HFFc6 (cell line): ENCODE results near the gene SH2B3. TPM values are rescaled to one million over a fixed set of nuclear protein-coding genes. Genes with fewer than 3 reads are reported as not detected.

Experiments used
- DNase-seq: peaks from one replicate; pipeline ENCODE4 v3.0.0-alpha.2; 2018
- H3K27ac Mint-ChIP-seq: 2 replicates; pipeline ENCODE4 v1.8.0; 2020; ENCODE audit warnings: mild to moderate bottlenecking, mixed read lengths
- H3K27me3 Mint-ChIP-seq: 2 replicates; pipeline ENCODE4 v1.8.0; 2021; ENCODE audit warnings: mild to moderate bottlenecking, moderate library complexity, mixed read lengths; ENCODE audit not compliant: insufficient read depth
- H3K36me3 Mint-ChIP-seq: 2 replicates; pipeline ENCODE4 v1.8.0; 2021; ENCODE audit warnings: low read depth, mixed read lengths
- H3K4me1 Mint-ChIP-seq: 2 replicates; pipeline ENCODE4 v1.8.0; 2020; ENCODE audit warnings: low read depth, mixed read lengths
- H3K4me3 Mint-ChIP-seq: 2 replicates; pipeline ENCODE4 v1.8.0; 2020; ENCODE audit warnings: mild to moderate bottlenecking, moderate library complexity, mixed read lengths
- H3K9me3 Mint-ChIP-seq: 2 replicates; pipeline ENCODE4 v1.8.0; 2020; ENCODE audit warnings: mild to moderate bottlenecking, mixed read lengths
- CTCF ChIP-seq: fragments of 200-600 bp; sonication (generic); IDR thresholded peaks from 2 replicates; pipeline ENCODE4 v1.5.0; 2021; ENCODE audit warnings: antibody characterized with exemption, mild to moderate bottlenecking
- long read RNA-seq: library from polyadenylated mRNA; unstranded; transcript quantifications from one replicate; pipeline ENCODE4 v2.0.0, GENCODE V29; 2019
- total RNA-seq, 6 experiments: library from RNA; stranded (reverse); fragmentation: NEBNext Ultra II Directional; extraction: Animal tissue kit (Norgen Biotek cat#: 25700); gene quantifications; 2 replicates in 1 of 6; 3 replicates in 5 of 6; pipeline ENCODE4 v1.2.3, GENCODE V29; 2021

The SH2B3 gene
- 10 to 100 TPM; 54.0 to 80.3 (median 69.8) TPM for total RNA-seq
- long read RNA-seq, partial matches to known transcripts = 0 of 16 reads
- long read RNA-seq, other reads (novel, unspliced or antisense) = 16 of 16 reads

GRCh38 chr12:111405859-111406473 is at the start of gene SH2B3:
SH2B3 (plus strand) TSS chr12:111405923; CDS start chr12:111418146, 12,223 bp downstream.
- H3K27me3 Mint-ChIP-seq = no peaks in the 10 kb centered on the region; the same call in 1 of the 2 replicates
- no peak for TF ChIP-seq CTCF
- peak within 1 kb of the TSS; percentile 97 for H3K27ac Mint-ChIP-seq
- no peaks in the 10 kb centered on the region for H3K9me3 Mint-ChIP-seq
- peaks cover 48% of the 10 kb centered on the region for H3K4me1 Mint-ChIP-seq
- H3K36me3 Mint-ChIP-seq = peaks cover 6% of the 10 kb centered on the region; the same call in 1 of the 2 replicates
- peak within 1 kb of the TSS; percentile 95 for H3K4me3 Mint-ChIP-seq
- DNase-seq = peak; percentile 47

- Mint-ChIP-seq H3K27me3 (peaks cover 18% of the 10 kb centered on the region), H3K4me3 (no peak overlapping the region), H3K9me3 (no peaks in the 10 kb centered on the region), H3K27ac (no peak overlapping the region), H3K4me1 (peaks cover 25% of the 10 kb centered on the region), H3K36me3 (no peaks in the 10 kb centered on the region)
- no peak for TF ChIP-seq CTCF
- no peak for DNase-seq
These were observed 46.4 kb upstream of the SH2B3 start for GRCh38 chr12:111359231-111359913.

- Mint-ChIP-seq H3K4me3 (no peak overlapping the region), H3K4me1 (peaks cover 25% of the 10 kb centered on the region), H3K36me3 (no peaks in the 10 kb centered on the region), H3K9me3 (no peaks in the 10 kb centered on the region), H3K27me3 (peaks cover 16% of the 10 kb centered on the region), H3K27ac (no peak overlapping the region)
- no peak for DNase-seq
- TF ChIP-seq CTCF = no peak
These were observed 45.8 kb upstream of the SH2B3 start for GRCh38 chr12:111359914-111360276.

- H3K4me3 Mint-ChIP-seq = no peak overlapping the region
- TF ChIP-seq CTCF = no peak
- no peak for DNase-seq
- peaks cover 16% of the 10 kb centered on the region for H3K27me3 Mint-ChIP-seq
- H3K36me3 Mint-ChIP-seq = no peaks in the 10 kb centered on the region
- H3K27ac Mint-ChIP-seq = no peak overlapping the region
- peaks cover 29% of the 10 kb centered on the region for H3K4me1 Mint-ChIP-seq
- H3K9me3 Mint-ChIP-seq = no peaks in the 10 kb centered on the region
These were observed 45.3 kb upstream of the SH2B3 start for GRCh38 chr12:111360325-111360930.

- Mint-ChIP-seq H3K36me3 (no peaks in the 10 kb centered on the region), H3K27ac (no peak overlapping the region), H3K9me3 (no peaks in the 10 kb centered on the region), H3K27me3 (peaks cover 16% of the 10 kb centered on the region), H3K4me3 (no peak overlapping the region), H3K4me1 (peaks cover 37% of the 10 kb centered on the region)
- no peak for TF ChIP-seq CTCF
- no peak for DNase-seq
These were observed 44.5 kb upstream of the SH2B3 start for GRCh38 chr12:111361073-111361716.
